Measurements from ENCODE around the gene HERC5. TPM values are rescaled to one million over a fixed set of nuclear protein-coding genes. Genes with fewer than 3 reads are reported as not detected.

HERC5 gene
- total RNA-seq, 1 experiment from 2014 or later: 0.63 TPM

Other genes with a start within 250 kb of the HERC5 start
- gene PPM1K, start 172.6 kb upstream of the HERC5 start, total RNA-seq (2022): 19.5 and 21.0 TPM in 2 replicates
- 1.7 and 2.4 TPM in 2 replicates for gene HERC6, start 78.3 kb upstream of the HERC5 start, total RNA-seq (2022)
- 80.9 and 82.5 TPM in 2 replicates for gene PYURF, start 66.7 kb downstream of the HERC5 start, total RNA-seq (2022)
- gene HERC3, start 135.4 kb downstream of the HERC5 start, total RNA-seq (2022): 34.9 and 64.0 TPM in 2 replicates
- gene NAP1L5, start 240.7 kb downstream of the HERC5 start, total RNA-seq (2022): 0.27 and 0.30 TPM in 2 replicates

Data from MCF 10A (cell line).